Measurements from ENCODE around the gene KRTAP10-10. TPM values are rescaled to one million over a fixed set of nuclear protein-coding genes. Genes with fewer than 3 reads are reported as not detected.
"Not testable (repeated sequence)": the region's sequence is repeated elsewhere in the genome, so short reads cannot be mapped to it uniquely, and the experiment has no call there.

The KRTAP10-10 gene
- total RNA-seq, 1 experiment from 2014 or later: not detected

DNA sequence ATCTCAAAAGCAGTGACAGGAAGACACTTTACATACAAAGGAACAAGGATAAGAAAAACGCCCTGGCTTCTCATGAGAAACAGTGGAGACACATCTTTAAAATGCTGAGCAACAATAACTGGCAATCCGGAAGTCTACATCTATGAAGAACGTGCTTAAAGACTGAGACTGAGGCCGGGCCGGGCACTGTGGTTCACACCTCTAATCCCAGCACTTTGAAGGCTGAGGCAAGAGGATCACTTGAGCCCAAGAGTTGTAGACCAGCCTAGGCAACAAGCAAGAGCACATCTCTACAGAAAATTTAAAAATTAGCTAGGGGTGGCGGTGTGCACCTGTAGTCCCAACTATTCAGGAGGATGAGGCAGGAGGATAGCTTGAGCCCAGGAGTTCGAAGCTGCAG lies 46.9 kb downstream of the KRTAP10-10 start:
- Histone ChIP-seq H3K4me1 (no peaks in the 10 kb centered on the region), H3K9me3 (no peaks in the 10 kb centered on the region), H3K36me3 (ENCODE audit: control insufficient read depth, insufficient read depth, low read length) (no peaks in the 10 kb centered on the region), H3K27me3 (replicated peaks; ENCODE audit: control insufficient read depth, insufficient read depth, low read length) (no peaks in the 10 kb centered on the region), H3K4me3 (ENCODE audit: low read depth, low read length) (no peak overlapping the region)
- intact Hi-C loops (cut with micrococcal nuclease; ENCODE audit: unreplicated experiment): no loop called here
- no TSS peak for BruUV-seq (replicated peaks)
- ChIA-PET CTCF (no interaction called here), POLR2A (no interaction called here)
- Mint-ChIP-seq H3K27me3 (ENCODE audit: insufficient read depth, unreplicated experiment) (peaks cover 30% of the 10 kb centered on the region), H3K4me3 (ENCODE audit: unreplicated experiment) (no peak overlapping the region), H3K36me3 (ENCODE audit: insufficient read depth, unreplicated experiment) (no peaks in the 10 kb centered on the region), H3K4me1 (ENCODE audit: low read depth, unreplicated experiment) (no peaks in the 10 kb centered on the region), H3K9me3 (ENCODE audit: unreplicated experiment) (no peaks in the 10 kb centered on the region), H3K27ac (ENCODE audit: unreplicated experiment) (no peak overlapping the region)
- no peak for DNase-seq
- TF ChIP-seq, protein P1, sequence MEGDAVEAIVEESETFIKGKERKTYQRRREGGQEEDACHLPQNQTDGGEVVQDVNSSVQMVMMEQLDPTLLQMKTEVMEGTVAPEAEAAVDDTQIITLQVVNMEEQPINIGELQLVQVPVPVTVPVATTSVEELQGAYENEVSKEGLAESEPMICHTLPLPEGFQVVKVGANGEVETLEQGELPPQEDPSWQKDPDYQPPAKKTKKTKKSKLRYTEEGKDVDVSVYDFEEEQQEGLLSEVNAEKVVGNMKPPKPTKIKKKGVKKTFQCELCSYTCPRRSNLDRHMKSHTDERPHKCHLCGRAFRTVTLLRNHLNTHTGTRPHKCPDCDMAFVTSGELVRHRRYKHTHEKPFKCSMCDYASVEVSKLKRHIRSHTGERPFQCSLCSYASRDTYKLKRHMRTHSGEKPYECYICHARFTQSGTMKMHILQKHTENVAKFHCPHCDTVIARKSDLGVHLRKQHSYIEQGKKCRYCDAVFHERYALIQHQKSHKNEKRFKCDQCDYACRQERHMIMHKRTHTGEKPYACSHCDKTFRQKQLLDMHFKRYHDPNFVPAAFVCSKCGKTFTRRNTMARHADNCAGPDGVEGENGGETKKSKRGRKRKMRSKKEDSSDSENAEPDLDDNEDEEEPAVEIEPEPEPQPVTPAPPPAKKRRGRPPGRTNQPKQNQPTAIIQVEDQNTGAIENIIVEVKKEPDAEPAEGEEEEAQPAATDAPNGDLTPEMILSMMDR (IDR thresholded peaks at IDR 0.05; ENCODE audit: insufficient read depth in 1 of 2, low read depth in 1 of 2, low read length in 1 of 2, severe bottlenecking in 1 of 2, unreplicated experiment in 1 of 2): no peak

DNA sequence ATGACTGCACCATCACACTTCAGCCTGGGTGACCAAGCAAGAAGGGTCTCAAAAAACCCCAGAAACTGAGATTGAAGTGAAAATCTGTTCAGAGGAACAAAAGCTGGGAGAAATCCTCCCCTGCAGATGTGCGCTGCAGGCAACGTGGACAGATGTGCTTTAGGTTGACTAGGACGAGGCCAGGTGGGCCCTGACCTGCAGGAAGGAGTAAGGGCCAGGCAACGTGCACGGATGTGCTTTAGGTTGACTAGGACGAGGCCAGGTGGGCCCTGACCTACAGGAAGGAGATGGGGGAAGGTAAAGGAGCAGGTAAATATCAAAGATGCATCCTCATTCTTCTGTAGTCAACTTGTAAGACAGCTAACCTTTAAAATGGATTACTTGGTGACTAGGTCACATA lies 47.3 kb downstream of the KRTAP10-10 start:
- H3K27ac Mint-ChIP-seq (ENCODE audit: unreplicated experiment): no peak overlapping the region
- H3K4me1 Mint-ChIP-seq (ENCODE audit: low read depth, unreplicated experiment): no peaks in the 10 kb centered on the region
- intact Hi-C loops (cut with micrococcal nuclease; ENCODE audit: unreplicated experiment): no loop called here
- Histone ChIP-seq H3K4me1 (no peaks in the 10 kb centered on the region), H3K36me3 (ENCODE audit: control insufficient read depth, insufficient read depth, low read length) (no peaks in the 10 kb centered on the region), H3K9me3 (no peaks in the 10 kb centered on the region), H3K4me3 (ENCODE audit: low read depth, low read length) (no peak overlapping the region), H3K27me3 (replicated peaks; ENCODE audit: control insufficient read depth, insufficient read depth, low read length) (no peaks in the 10 kb centered on the region)
- ChIA-PET POLR2A (no interaction called here), CTCF (no interaction called here)
- no peaks in the 10 kb centered on the region for H3K36me3 Mint-ChIP-seq (ENCODE audit: insufficient read depth, unreplicated experiment)
- BruUV-seq (replicated peaks): no TSS peak
- H3K4me3 Mint-ChIP-seq (ENCODE audit: unreplicated experiment): no peak overlapping the region
- TF ChIP-seq, protein P1 (IDR thresholded peaks at IDR 0.05; ENCODE audit: insufficient read depth in 1 of 2, low read depth in 1 of 2, low read length in 1 of 2, severe bottlenecking in 1 of 2, unreplicated experiment in 1 of 2): no peak
- H3K27me3 Mint-ChIP-seq (ENCODE audit: insufficient read depth, unreplicated experiment): peaks cover 30% of the 10 kb centered on the region
- DNase-seq: no peak
- no peaks in the 10 kb centered on the region for H3K9me3 Mint-ChIP-seq (ENCODE audit: unreplicated experiment)

DNA sequence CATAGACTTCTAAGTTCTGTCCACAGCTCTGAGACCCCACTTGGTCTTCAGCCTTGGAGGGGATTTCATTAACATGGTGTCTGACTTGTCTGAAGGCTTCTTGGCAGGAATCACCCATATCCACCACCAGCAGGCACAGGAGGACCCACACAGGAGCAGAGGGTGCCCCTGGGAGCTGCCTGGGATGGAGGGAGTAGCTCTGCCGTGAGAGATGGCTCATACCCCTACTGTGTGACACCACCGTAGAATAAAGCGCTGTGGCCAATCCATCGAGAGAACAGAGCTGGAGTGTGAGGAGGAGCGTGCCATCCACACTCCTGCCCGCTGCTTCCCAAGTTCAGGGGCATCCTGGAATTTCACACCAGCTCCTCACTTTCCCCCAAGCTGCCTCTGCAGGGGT lies 47.9 kb downstream of the KRTAP10-10 start:
- peaks cover 29% of the 10 kb centered on the region for H3K27me3 Mint-ChIP-seq (ENCODE audit: insufficient read depth, unreplicated experiment)

More for the DNA sequence above, 47.9 kb downstream of the KRTAP10-10 start:
- H3K4me3 ChIP-seq (ENCODE audit: low read depth, low read length); H3K4me3 Mint-ChIP-seq (ENCODE audit: unreplicated experiment); H3K27ac Mint-ChIP-seq (ENCODE audit: unreplicated experiment); intact Hi-C loops (cut with micrococcal nuclease; ENCODE audit: unreplicated experiment); DNase-seq; H3K4me1 Mint-ChIP-seq (ENCODE audit: low read depth, unreplicated experiment); H3K9me3 Mint-ChIP-seq (ENCODE audit: unreplicated experiment); CTCF ChIA-PET; H3K4me1 ChIP-seq; H3K9me3 ChIP-seq; H3K36me3 ChIP-seq (ENCODE audit: control insufficient read depth, insufficient read depth, low read length); POLR2A ChIA-PET; BruUV-seq (replicated peaks); H3K36me3 Mint-ChIP-seq (ENCODE audit: insufficient read depth, unreplicated experiment); H3K27me3 ChIP-seq (replicated peaks; ENCODE audit: control insufficient read depth, insufficient read depth, low read length): not testable (repeated sequence)
